Measurements from ENCODE around the gene AKR1C2.
"Not testable (repeated sequence)": the region's sequence is repeated elsewhere in the genome, so short reads cannot be mapped to it uniquely, and the experiment has no call there.

AKR1C2 gene

DNA sequence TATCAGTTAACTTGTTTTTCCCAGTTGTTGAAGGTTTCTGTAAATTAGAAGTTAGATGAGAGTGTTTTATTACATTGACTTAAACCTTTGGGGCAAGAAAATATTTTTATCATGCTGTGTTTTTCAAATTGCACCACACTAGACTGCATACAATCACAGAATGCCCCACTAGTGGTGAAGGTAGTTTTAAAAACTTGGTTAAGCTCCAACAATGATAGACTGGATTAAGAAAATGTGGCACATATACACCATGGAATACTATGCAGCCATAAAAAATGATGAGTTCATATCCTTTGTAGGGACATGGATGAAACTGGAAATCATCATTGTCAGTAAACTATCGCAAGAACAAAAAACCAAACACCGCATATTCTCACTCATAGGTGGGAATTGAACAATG is 33.3 kb downstream of the AKR1C2 start:
- H3K27ac Mint-ChIP-seq; H3K9me3 Mint-ChIP-seq; DNase-seq (ENCODE audit: low spot score); H3K36me3 Mint-ChIP-seq (ENCODE audit: low read depth); H3K4me1 Mint-ChIP-seq (ENCODE audit: low read depth); H3K4me3 Mint-ChIP-seq; H3K27me3 Mint-ChIP-seq (ENCODE audit: low read depth): not testable (repeated sequence)

DNA sequence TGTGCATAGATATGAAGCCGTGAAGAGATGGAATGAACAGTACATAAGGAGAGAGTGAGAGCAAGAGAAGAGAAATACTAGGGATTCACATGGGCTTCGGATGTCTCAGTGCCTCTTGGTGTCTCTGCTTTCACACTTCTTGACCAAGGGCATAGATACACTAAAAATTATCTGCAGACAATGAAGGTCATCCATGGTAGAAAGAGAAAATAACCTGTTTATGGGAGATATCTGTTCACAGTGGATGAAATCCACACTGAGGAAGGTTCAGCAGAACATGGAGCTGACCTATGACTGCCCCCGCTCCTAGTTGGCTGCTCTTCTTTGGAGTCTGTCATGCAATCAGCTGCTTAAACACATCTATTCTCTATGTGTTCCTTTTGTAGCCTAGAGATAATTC is 34.4 kb downstream of the AKR1C2 start:
- not testable (repeated sequence) for DNase-seq (ENCODE audit: low spot score); H3K27me3 Mint-ChIP-seq (ENCODE audit: low read depth); H3K36me3 Mint-ChIP-seq (ENCODE audit: low read depth); H3K4me1 Mint-ChIP-seq (ENCODE audit: low read depth); H3K9me3 Mint-ChIP-seq; H3K4me3 Mint-ChIP-seq; H3K27ac Mint-ChIP-seq

DNA sequence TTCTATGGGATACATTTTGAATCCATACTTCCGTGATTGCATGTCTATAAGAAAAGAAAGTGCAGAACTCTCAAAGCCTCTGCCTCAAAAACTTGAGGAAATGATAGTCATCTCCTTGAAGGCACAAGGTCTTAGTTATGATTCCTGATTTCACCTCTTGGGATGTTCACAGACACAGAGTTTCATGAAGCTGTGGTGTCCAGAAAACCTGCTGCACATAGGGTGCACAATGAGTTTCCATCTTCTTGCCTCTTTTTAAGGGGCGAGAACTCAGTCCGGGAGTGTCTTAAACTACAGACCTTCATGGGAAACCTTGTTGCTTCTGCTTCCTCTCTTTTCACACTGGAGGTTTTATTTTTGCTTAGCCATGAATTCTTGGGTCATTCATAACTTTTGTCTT is 36.5 kb downstream of the AKR1C2 start:
- not testable (repeated sequence) for H3K4me3 Mint-ChIP-seq; H3K4me1 Mint-ChIP-seq (ENCODE audit: low read depth); DNase-seq (ENCODE audit: low spot score); H3K27ac Mint-ChIP-seq; H3K27me3 Mint-ChIP-seq (ENCODE audit: low read depth); H3K9me3 Mint-ChIP-seq; H3K36me3 Mint-ChIP-seq (ENCODE audit: low read depth)

DNA sequence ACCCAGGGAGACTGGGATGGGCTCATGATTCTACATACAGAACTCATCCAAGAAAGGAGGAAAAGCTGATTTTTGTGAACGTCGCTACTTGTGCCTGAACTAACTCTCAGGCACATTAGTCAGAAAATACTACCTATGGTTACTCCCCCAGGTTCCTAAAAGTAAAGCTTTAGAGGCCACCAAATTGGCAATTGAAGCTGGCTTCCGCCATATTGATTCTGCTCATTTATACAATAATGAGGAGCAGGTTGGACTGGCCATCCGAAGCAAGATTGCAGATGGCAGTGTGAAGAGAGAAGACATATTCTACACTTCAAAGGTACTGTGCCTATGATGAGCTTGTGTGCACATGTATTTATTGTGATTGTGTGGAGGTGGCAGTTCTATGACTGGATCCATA is 37.9 kb downstream of the AKR1C2 start:
- H3K4me1 Mint-ChIP-seq (ENCODE audit: low read depth); H3K36me3 Mint-ChIP-seq (ENCODE audit: low read depth); DNase-seq (ENCODE audit: low spot score); H3K27ac Mint-ChIP-seq; H3K4me3 Mint-ChIP-seq; H3K9me3 Mint-ChIP-seq; H3K27me3 Mint-ChIP-seq (ENCODE audit: low read depth): not testable (repeated sequence)

DNA sequence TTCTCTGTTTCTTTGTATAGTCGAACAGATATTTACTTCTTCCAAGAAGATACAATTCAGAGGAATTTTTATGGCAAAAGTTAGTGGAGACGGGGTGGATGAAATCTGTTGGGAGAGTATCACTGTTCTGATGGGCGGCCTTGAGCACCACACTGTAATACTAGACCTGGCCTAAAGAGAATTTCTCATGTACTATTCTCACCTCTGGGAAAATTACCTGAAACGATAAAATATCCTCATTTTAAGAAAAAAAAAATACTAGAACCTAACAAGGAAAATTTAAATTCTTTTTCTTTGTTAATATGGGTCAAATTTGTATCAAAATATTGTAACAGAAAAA is 39.9 kb downstream of the AKR1C2 start:
- H3K4me3 Mint-ChIP-seq; DNase-seq (ENCODE audit: low spot score); H3K9me3 Mint-ChIP-seq; H3K4me1 Mint-ChIP-seq (ENCODE audit: low read depth); H3K36me3 Mint-ChIP-seq (ENCODE audit: low read depth); H3K27ac Mint-ChIP-seq; H3K27me3 Mint-ChIP-seq (ENCODE audit: low read depth): not testable (repeated sequence)

DNA sequence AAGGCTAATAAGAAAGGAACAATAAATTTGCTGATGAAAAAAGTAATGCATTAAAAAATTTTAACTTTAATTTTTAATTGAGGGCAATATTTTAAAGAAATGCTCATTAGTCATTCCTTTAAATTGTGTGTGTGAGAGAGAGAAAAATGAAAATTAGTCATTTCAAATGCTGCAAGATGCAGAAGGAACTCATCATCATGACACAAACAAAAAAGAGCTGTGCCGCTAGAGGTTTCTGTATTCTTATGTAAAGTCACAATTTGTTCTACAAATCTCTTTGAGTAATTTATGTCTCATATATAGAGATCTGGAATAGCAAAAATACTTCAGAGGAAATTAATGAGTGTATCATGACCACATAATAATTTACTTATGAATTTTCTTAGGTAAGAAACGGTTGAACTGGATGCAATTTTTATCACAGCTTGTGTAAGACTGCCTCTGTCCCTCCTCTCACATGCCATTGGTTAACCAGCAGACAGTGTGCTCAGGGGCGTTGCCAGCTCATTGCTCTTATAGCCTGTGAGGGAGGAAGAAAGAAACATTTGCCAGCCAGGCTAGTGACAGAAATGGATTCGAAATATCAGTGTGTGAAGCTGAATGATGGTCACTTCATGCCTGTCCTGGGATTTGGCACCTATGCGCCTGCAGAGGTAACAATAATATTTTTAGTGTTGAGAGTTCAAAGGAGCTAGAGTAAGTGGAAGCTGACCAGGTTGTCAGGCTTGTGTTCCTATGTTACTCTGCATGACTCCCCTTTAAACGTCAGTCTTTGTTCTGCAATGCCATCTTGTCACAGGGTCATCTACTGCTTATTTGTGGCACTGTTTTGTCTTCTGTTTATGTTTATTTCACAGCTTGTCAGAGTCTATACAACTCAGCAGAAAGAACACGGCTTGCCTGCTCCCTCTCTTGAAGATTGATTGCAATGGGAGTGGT is 40.5 kb downstream of the AKR1C2 start, which contains the start of gene AKR1C1:
AKR1C1 (plus strand) TSS at position 540 of the 939 bp plus-strand sequence; CDS start at position 570, 30 bp downstream.
- not testable (repeated sequence) for DNase-seq (ENCODE audit: low spot score); H3K4me3 Mint-ChIP-seq; H3K9me3 Mint-ChIP-seq; H3K27ac Mint-ChIP-seq; H3K4me1 Mint-ChIP-seq (ENCODE audit: low read depth); H3K27me3 Mint-ChIP-seq (ENCODE audit: low read depth); H3K36me3 Mint-ChIP-seq (ENCODE audit: low read depth)

DNA sequence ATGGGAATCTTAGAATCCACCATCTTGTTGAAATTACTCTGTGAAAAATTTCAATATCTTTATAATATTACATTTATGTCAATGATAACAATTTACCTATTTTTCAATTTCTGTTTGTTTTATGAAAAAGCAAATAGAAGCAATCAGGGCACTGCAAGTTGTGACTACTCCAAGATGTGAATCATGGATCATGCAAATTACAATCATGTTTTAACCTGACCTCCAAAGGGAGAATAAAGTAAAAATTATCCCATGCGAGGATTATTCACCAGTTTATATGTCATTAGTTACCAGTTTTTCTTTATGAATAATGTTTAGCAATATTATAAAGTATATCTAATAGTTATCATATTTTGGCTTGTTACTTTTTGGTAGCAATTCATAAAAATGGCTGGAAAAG is 41.3 kb downstream of the AKR1C2 start:
- H3K27ac Mint-ChIP-seq; DNase-seq (ENCODE audit: low spot score); H3K27me3 Mint-ChIP-seq (ENCODE audit: low read depth); H3K4me3 Mint-ChIP-seq; H3K36me3 Mint-ChIP-seq (ENCODE audit: low read depth); H3K4me1 Mint-ChIP-seq (ENCODE audit: low read depth); H3K9me3 Mint-ChIP-seq: not testable (repeated sequence)

DNA sequence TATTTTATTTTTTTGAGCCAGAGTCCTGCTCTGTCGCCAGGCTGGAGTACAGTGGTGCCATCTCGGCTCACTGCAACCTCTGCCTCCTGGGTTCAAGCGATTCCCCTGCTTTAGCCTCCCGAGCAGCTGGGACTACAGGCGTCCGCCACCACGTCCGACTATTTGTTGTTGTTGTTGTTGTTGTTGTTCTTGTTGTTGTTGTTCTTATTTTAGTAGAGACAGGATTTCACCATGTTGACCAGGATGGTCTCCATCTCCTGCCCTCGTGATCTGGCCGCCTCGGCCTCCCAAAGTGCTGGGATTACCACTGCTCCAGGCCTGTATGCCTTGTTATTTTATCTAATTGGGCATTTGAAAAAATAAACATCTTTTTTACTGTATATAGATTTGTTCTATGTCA is 42.1 kb downstream of the AKR1C2 start:
- H3K27me3 Mint-ChIP-seq (ENCODE audit: low read depth); H3K9me3 Mint-ChIP-seq; DNase-seq (ENCODE audit: low spot score): not testable (repeated sequence)

DNA sequence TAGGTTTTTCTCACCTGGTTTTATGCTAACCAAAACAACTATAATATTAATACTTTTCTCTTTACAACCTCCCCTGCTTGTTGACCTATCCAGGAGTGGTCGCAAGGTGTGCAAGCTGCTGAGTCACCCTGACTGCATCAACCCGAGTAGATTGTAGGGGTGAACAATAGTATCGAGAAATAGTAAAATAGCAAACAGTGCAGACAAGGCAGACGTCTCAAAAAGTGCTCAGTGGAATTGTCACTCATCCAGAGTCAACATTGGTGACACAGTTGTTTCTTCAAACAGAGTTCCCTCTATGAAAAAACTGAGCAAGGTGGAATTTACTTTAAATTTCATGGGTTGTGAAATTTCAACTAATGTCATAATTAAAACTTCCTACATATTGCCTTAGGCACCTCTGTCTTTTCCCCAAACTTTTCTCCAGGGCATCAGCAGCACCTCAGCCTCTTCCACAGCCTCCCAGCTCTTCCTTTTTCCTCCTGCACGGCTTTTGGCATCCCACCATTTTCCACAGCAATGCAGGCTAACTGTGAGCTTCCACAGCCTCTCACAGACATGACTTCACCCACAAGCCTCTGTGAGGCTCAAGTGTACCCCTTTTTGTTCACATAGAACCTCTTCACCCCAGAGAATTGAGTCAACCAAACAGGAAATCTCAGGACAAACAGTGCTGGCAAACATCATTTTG is 46.6 kb downstream of the AKR1C2 start:
- not testable (repeated sequence) for H3K4me1 Mint-ChIP-seq (ENCODE audit: low read depth); DNase-seq (ENCODE audit: low spot score); H3K36me3 Mint-ChIP-seq (ENCODE audit: low read depth); H3K27ac Mint-ChIP-seq; H3K27me3 Mint-ChIP-seq (ENCODE audit: low read depth); H3K9me3 Mint-ChIP-seq; H3K4me3 Mint-ChIP-seq

More for the DNA sequence above, 42.1 kb downstream of the AKR1C2 start:
- H3K27ac Mint-ChIP-seq; H3K4me1 Mint-ChIP-seq (ENCODE audit: low read depth); H3K36me3 Mint-ChIP-seq (ENCODE audit: low read depth); H3K4me3 Mint-ChIP-seq: not testable (repeated sequence)

DNA sequence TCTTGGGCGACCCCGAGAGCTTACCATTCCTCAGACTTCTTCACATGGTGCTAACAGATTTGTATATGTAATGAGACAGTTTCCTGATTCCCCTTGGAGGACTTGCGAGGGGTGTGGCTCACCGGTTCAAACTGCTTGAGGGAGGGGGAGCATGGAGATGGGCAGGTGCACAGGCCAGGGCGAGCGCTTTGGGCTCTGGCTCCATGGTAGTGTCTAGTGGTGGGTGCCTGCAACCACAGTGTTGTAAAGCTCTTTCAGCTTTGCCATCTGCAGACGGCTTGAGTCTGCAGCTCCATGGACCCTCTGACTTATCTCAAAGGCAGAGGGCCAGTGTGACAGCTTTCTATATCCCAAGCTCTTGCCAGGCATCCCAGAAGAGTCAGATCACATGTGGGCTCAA is 47.6 kb downstream of the AKR1C2 start:
- H3K27me3 Mint-ChIP-seq (ENCODE audit: low read depth); H3K9me3 Mint-ChIP-seq; DNase-seq (ENCODE audit: low spot score); H3K27ac Mint-ChIP-seq; H3K4me3 Mint-ChIP-seq; H3K4me1 Mint-ChIP-seq (ENCODE audit: low read depth); H3K36me3 Mint-ChIP-seq (ENCODE audit: low read depth): not testable (repeated sequence)

DNA sequence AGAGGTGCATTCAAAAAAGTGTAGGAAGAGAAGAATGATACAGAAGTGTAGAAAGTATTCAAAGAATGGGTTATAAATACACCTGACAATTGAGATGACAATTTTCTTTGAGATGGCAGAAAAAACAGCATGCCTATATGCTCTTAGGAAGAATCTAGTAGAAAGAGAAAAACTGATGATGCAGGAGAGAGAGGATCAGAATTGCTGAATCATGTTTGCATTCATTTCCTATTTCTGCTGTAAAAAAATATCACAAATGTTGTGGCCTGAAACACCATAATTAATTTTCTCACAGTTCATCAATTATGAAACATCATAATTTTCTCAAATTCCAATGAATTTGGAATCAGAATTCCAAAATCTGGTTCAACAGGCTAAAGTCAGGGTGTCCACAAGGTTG is 50.3 kb downstream of the AKR1C2 start:
- Mint-ChIP-seq H3K27ac (no peak overlapping the region), H3K4me3 (no peak overlapping the region)

DNA sequence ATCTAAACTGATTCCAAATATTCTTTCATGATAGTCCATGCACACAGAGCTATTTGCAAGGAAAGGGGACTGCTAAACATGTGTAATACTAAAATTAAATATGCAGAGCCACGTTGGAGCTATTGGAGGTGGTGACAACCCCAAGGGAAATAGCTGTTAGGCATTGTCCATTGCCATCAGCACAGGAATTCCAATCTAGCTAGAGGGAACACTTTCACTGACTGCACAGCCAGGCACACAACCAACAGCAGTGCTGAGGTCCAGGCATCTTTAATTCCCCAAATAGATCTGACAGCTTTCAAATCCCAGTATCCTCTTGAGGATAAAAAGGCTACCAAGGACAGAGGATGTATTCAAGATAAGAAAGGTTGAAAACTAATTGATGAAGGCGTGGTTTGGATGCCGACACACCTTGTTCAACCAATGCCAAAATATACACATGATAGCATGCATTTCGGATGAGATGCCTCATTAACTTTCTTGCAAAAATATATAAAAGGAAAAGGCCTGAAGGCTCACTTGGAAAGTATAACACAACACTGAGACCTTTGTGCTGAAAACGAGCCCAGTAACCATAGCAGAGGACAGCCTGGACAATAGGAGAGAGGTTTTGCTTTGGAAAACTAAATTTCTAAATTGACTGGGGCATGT is 52.0 kb downstream of the AKR1C2 start:
- not testable (repeated sequence) for H3K4me3 Mint-ChIP-seq; H3K27ac Mint-ChIP-seq; DNase-seq (ENCODE audit: low spot score); H3K9me3 Mint-ChIP-seq; H3K27me3 Mint-ChIP-seq (ENCODE audit: low read depth); H3K36me3 Mint-ChIP-seq (ENCODE audit: low read depth); H3K4me1 Mint-ChIP-seq (ENCODE audit: low read depth)

More for the DNA sequence above, 50.3 kb downstream of the AKR1C2 start:
- H3K36me3 Mint-ChIP-seq (ENCODE audit: low read depth) = no peaks in the 10 kb centered on the region
- DNase-seq (ENCODE audit: low spot score) = no peak
- H3K27me3 Mint-ChIP-seq (ENCODE audit: low read depth) = no peaks in the 10 kb centered on the region
- H3K9me3 Mint-ChIP-seq = no peaks in the 10 kb centered on the region
- no peaks in the 10 kb centered on the region for H3K4me1 Mint-ChIP-seq (ENCODE audit: low read depth)

DNA sequence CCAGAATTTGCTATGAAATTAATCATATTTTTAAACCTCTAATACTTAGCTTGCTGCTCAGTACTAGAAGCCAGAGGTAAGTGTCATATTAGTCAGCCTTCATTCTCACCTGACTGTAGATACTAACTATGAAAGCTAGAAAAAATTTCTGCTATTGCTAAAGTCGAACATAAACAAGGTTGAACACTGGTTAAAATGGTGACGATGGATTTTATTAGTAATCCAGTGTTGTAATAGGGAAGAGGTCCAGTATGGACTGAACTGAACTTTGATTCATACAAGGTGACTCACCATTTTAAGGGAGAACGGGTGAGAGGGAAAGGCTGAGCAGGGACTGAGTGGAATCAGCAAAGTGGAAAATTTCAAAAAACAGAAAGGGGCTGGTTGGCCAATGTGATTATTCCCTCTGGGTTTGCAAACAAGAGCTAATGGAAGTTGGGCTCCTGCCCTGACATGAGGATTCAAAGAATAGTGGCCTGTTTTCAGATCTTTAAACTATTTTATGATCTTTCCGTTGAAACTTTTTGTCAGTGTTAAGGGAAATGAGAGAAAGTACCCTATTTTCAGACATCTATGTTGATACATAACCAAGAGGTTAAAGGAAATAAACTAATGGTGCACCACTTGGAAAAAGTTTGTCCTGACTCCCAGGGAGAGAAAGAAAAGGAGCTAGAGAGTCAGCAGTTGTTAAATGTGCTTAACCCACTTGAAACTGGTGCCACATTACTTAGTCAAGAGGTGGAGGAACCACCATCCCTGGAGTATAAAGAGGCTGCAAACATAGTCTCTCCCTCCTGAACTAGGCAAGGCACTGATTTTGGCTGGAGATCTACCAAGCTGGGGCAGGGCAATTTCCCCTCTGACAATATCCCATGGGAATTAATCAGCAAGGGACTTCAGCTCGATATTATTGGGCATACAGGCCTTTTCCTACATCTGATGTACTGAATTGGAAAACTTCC is 55.7 kb downstream of the AKR1C2 start:
- Mint-ChIP-seq H3K9me3 (no peaks in the 10 kb centered on the region), H3K27ac (no peak overlapping the region), H3K27me3 (ENCODE audit: low read depth) (no peaks in the 10 kb centered on the region), H3K4me3 (no peak overlapping the region), H3K4me1 (ENCODE audit: low read depth) (no peaks in the 10 kb centered on the region), H3K36me3 (ENCODE audit: low read depth) (no peaks in the 10 kb centered on the region)
- DNase-seq (ENCODE audit: low spot score) = no peak
